Karpas-422 (cell line): ENCODE data around the gene CTCFL. TPM values are rescaled to one million over a fixed set of nuclear protein-coding genes. Genes with fewer than 3 reads are reported as not detected.
"Not testable (repeated sequence)": the region's sequence is repeated elsewhere in the genome, so short reads cannot be mapped to it uniquely, and the experiment has no call there.

Source experiments
- DNase-seq: peaks from one replicate; pipeline ENCODE4 v3.0.0-alpha.2; 2015
- H2AFZ ChIP-seq: fragments of 200-600 bp; sonication (generic); 2 replicates; pipeline ENCODE4 v1.6.1; 2014; ENCODE audit warnings: antibody characterized with exemption, low read length, mixed read lengths
- H3K27ac ChIP-seq: fragments of 200-600 bp; sonication (generic); 2 replicates; pipeline ENCODE4 v1.5.1; 2014; ENCODE audit warnings: mild to moderate bottlenecking, low read length, moderate library complexity
- H3K27me3 ChIP-seq: fragments of 200-600 bp; sonication (generic); 2 replicates; pipeline ENCODE4 v1.6.1; 2014; ENCODE audit warnings: low read length, mixed read lengths
- H3K36me3 ChIP-seq: fragments of 200-600 bp; sonication (generic); 2 replicates; pipeline ENCODE4 v1.6.1; 2014; ENCODE audit warnings: low read length, mixed read lengths; ENCODE audit not compliant: insufficient read depth
- H3K4me1 ChIP-seq: fragments of 200-600 bp; sonication (generic); 2 replicates; pipeline ENCODE4 v1.6.1; 2014; ENCODE audit warnings: mild to moderate bottlenecking, low read length, mixed read lengths
- H3K4me2 ChIP-seq: fragments of 200-600 bp; sonication (generic); 2 replicates; pipeline ENCODE4 v1.6.1; 2014; ENCODE audit warnings: low read length, low read depth, mild to moderate bottlenecking; ENCODE audit not compliant: poor library complexity, severe bottlenecking
- H3K4me3 ChIP-seq: fragments of 200-600 bp; sonication (generic); 2 replicates; pipeline ENCODE4 v1.5.1; 2014; ENCODE audit warnings: mild to moderate bottlenecking, antibody characterized with exemption, low read length, mixed read lengths
- H3K79me2 ChIP-seq: fragments of 200-600 bp; sonication (generic); 2 replicates; pipeline ENCODE4 v1.6.1; 2014; ENCODE audit warnings: mild to moderate bottlenecking, low read length, mixed read lengths
- H3K9ac ChIP-seq: fragments of 200-600 bp; sonication (generic); 2 replicates; pipeline ENCODE4 v1.6.0; 2014; ENCODE audit warnings: low read length
- H3K9me2 ChIP-seq: fragments of 200-600 bp; sonication (generic), shearing (Covaris generic); replicated peaks from 2 replicates; pipeline ENCODE4 v1.6.0; 2014; ENCODE audit warnings: mild to moderate bottlenecking, low read length, moderate library complexity; ENCODE audit not compliant: insufficient read depth
- H3K9me3 ChIP-seq: fragments of 300-700, 200-600 bp; sonication (generic); 2 replicates; pipeline ENCODE4 v1.6.1; 2014; ENCODE audit warnings: low read length, mixed read lengths
- H4K20me1 ChIP-seq: fragments of 200-600 bp; sonication (generic); 2 replicates; pipeline ENCODE4 v1.6.1; 2014; ENCODE audit warnings: mild to moderate bottlenecking, antibody characterized with exemption, low read length, low read depth; ENCODE audit not compliant: insufficient read depth
- total RNA-seq: library from RNA; depleted of rRNA; stranded (reverse); fragments of >200 nt; shearing (Covaris generic); gene quantifications from 2 replicates; pipeline ENCODE4 v1.2.3, GENCODE V29; 2014; ENCODE audit warnings: low replicate concordance

CTCFL gene
- total RNA-seq, 1 experiment from 2014 or later, result not detected

- Histone ChIP-seq H2AFZ (no peak overlapping the region), H3K4me2 (peak overlapping the region; percentile 74), H3K9me3 (no peaks in the 10 kb centered on the region), H3K27ac (peak overlapping the region; percentile 91), H3K9ac (peak overlapping the region; percentile 51), H3K4me3 (peak overlapping the region; percentile 43), H3K36me3 (peaks cover 22% of the 10 kb centered on the region; the same call in 1 of the 2 replicates), H3K9me2 (no peaks in the 10 kb centered on the region), H3K79me2 (peaks cover 61% of the 10 kb centered on the region), H4K20me1 (no peaks in the 10 kb centered on the region), H3K27me3 (no peaks in the 10 kb centered on the region), H3K4me1 (peaks cover 68% of the 10 kb centered on the region)
- DNase-seq, result peak; percentile 88
Observed at GRCh38 chr20:57498425-57499400, 26.2 kb downstream of the CTCFL start.

GRCh38 chr20:57496592-57496991 lies 28.3 kb downstream of the CTCFL start:
- no peak overlapping the region for H3K4me3 ChIP-seq
- H3K9me3 ChIP-seq, result no peaks in the 10 kb centered on the region
- peak overlapping the region; percentile 74 for H3K4me2 ChIP-seq
- peaks cover 22% of the 10 kb centered on the region; the same call in 1 of the 2 replicates for H3K36me3 ChIP-seq
- H2AFZ ChIP-seq, result no peak overlapping the region
- peaks cover 72% of the 10 kb centered on the region for H3K4me1 ChIP-seq
- no peaks in the 10 kb centered on the region for H3K27me3 ChIP-seq
- DNase-seq, result no peak
- no peaks in the 10 kb centered on the region for H3K9me2 ChIP-seq
- peak overlapping the region; percentile 91 for H3K27ac ChIP-seq
- peaks cover 78% of the 10 kb centered on the region for H3K79me2 ChIP-seq
- no peaks in the 10 kb centered on the region for H4K20me1 ChIP-seq
- no peak overlapping the region for H3K9ac ChIP-seq

GRCh38 chr20:57495978-57496377 lies 29.0 kb downstream of the CTCFL start:
- DNase-seq, result no peak
- H3K79me2 ChIP-seq, result peaks cover 81% of the 10 kb centered on the region
- H3K27ac ChIP-seq, result peak overlapping the region; percentile 91
- no peak overlapping the region for H2AFZ ChIP-seq
- no peak overlapping the region for H3K4me3 ChIP-seq
- no peaks in the 10 kb centered on the region for H3K9me3 ChIP-seq
- H4K20me1 ChIP-seq, result no peaks in the 10 kb centered on the region
- H3K9ac ChIP-seq, result no peak overlapping the region
- no peaks in the 10 kb centered on the region for H3K9me2 ChIP-seq
- H3K36me3 ChIP-seq, result peaks cover 22% of the 10 kb centered on the region; the same call in 1 of the 2 replicates
- H3K4me2 ChIP-seq, result no peak overlapping the region
- H3K4me1 ChIP-seq, result peaks cover 75% of the 10 kb centered on the region
- no peaks in the 10 kb centered on the region for H3K27me3 ChIP-seq

DNA sequence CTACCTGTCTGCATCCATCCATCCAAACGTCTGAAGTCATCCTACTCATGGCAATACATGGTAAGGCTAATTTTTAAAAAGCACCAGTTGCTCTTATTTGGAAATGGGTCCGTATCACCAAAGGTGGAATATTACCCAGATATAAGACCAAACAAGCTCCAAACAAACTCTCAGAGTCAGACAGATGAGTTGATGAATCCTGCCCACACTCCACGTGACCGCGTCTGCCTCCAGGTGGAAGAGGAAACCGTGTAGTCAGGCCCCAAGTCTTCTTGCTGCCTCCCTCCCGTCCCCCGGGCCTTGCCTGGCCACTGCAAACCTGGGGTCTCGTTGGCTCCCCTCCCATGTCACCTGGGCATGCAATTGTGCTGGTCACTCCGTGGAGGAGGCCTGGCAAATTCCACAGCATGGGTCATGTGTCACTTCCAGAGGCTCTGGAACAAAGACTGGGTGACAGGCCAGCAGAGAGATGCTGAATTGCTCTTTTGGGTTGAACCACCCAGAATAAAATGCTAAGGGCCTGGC lies 31.8 kb downstream of the CTCFL start:
- H4K20me1 ChIP-seq, result no peaks in the 10 kb centered on the region
- peak overlapping the region; percentile 57 for H3K4me3 ChIP-seq
- peak overlapping the region; percentile 83 for H3K9ac ChIP-seq
- peaks cover 6% of the 10 kb centered on the region; the same call in 1 of the 2 replicates for H3K9me3 ChIP-seq
- no peaks in the 10 kb centered on the region for H3K27me3 ChIP-seq
- H3K9me2 ChIP-seq, result no peaks in the 10 kb centered on the region
- peaks cover 73% of the 10 kb centered on the region for H3K4me1 ChIP-seq
- H3K79me2 ChIP-seq, result peaks cover 81% of the 10 kb centered on the region
- H3K36me3 ChIP-seq, result peaks cover 34% of the 10 kb centered on the region
- H3K4me2 ChIP-seq, result peak overlapping the region; percentile 69
- no peak overlapping the region for H2AFZ ChIP-seq
- peak overlapping the region; percentile 99 for H3K27ac ChIP-seq
- DNase-seq, result peak; percentile 78

- DNase-seq, result peak; percentile 52
- Histone ChIP-seq H2AFZ (no peak overlapping the region), H3K27ac (peak overlapping the region; percentile 99), H3K4me1 (peaks cover 55% of the 10 kb centered on the region), H3K4me2 (peak overlapping the region; percentile 69), H3K36me3 (peaks cover 43% of the 10 kb centered on the region), H3K79me2 (peaks cover 83% of the 10 kb centered on the region), H3K9ac (peak overlapping the region; percentile 83), H3K27me3 (no peaks in the 10 kb centered on the region), H4K20me1 (no peaks in the 10 kb centered on the region), H3K9me2 (no peaks in the 10 kb centered on the region), H3K4me3 (peak overlapping the region; percentile 57), H3K9me3 (peaks cover 6% of the 10 kb centered on the region; the same call in 1 of the 2 replicates)
Observed at GRCh38 chr20:57491373-57491772, 33.6 kb downstream of the CTCFL start.

DNA sequence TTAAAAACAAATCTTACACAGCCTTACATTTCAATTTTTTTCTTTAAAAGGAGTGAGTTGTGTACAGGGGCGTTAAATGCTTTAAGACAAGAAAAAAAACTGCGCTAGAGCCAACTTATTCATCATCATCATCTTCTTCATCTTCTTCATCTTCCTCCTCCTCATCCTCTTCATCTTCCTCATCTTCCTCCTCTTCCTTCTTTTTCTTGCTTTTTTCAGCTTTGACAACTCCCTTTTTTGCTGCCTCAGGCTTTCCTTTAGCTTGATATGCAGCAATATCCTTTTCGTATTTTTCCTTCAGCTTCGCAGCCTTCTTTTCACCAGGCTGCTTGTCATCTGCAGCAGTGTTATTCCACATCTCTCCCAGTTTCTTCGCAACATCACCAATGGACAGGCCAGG lies 36.7 kb downstream of the CTCFL start:
- H3K27me3 ChIP-seq, DNase-seq, H3K4me3 ChIP-seq, H2AFZ ChIP-seq, H3K4me2 ChIP-seq, H3K9me2 ChIP-seq, H4K20me1 ChIP-seq, H3K9ac ChIP-seq: not testable (repeated sequence)
- Histone ChIP-seq H3K79me2 (peaks cover 85% of the 10 kb centered on the region), H3K27ac (0 out of 2 replicates have a peak overlapping the region, but pooled peaks have one; percentile 19), H3K4me1 (peaks cover 44% of the 10 kb centered on the region), H3K9me3 (peaks cover 19% of the 10 kb centered on the region), H3K36me3 (peaks cover 62% of the 10 kb centered on the region)

GRCh38 chr20:57485770-57486169 lies 39.2 kb downstream of the CTCFL start:
- peaks cover 19% of the 10 kb centered on the region for H3K9me3 ChIP-seq
- no peak overlapping the region for H3K4me3 ChIP-seq
- H3K4me2 ChIP-seq, result no peak overlapping the region
- peaks cover 62% of the 10 kb centered on the region for H3K36me3 ChIP-seq
- H2AFZ ChIP-seq, result no peak overlapping the region
- H3K27ac ChIP-seq, result peak overlapping the region; percentile 25
- H3K9me2 ChIP-seq, result no peaks in the 10 kb centered on the region
- H3K9ac ChIP-seq, result no peak overlapping the region
- no peaks in the 10 kb centered on the region for H4K20me1 ChIP-seq
- no peak for DNase-seq
- peaks cover 47% of the 10 kb centered on the region for H3K4me1 ChIP-seq
- no peaks in the 10 kb centered on the region for H3K27me3 ChIP-seq
- H3K79me2 ChIP-seq, result peaks cover 66% of the 10 kb centered on the region

- H3K9me2 ChIP-seq, result no peaks in the 10 kb centered on the region
- no peaks in the 10 kb centered on the region for H3K27me3 ChIP-seq
- H3K4me2 ChIP-seq, result no peak overlapping the region
- H4K20me1 ChIP-seq, result no peaks in the 10 kb centered on the region
- H3K4me1 ChIP-seq, result peaks cover 50% of the 10 kb centered on the region
- H3K36me3 ChIP-seq, result peaks cover 56% of the 10 kb centered on the region
- no peak for DNase-seq
- no peak overlapping the region for H2AFZ ChIP-seq
- H3K4me3 ChIP-seq, result peak overlapping the region; percentile 54; the same call in 1 of the 2 replicates
- peaks cover 59% of the 10 kb centered on the region for H3K79me2 ChIP-seq
- peaks cover 18% of the 10 kb centered on the region for H3K9me3 ChIP-seq
- H3K9ac ChIP-seq, result no peak overlapping the region
- peak overlapping the region; percentile 44 for H3K27ac ChIP-seq
Observed at GRCh38 chr20:57484772-57485171, 40.2 kb downstream of the CTCFL start.
